Prostate gland (tissue), 2 donors: ENCODE data around the gene BAG2. TPM values are rescaled to one million over a fixed set of nuclear protein-coding genes. Genes with fewer than 3 reads are reported as not detected.
A peak's percentile ranks its signal among the peaks of the same experiment; 100 is the strongest.

ENCODE experiments used
- DNase-seq: peaks from one replicate; pipeline ENCODE4 v3.0.0-alpha.2; 2019; ENCODE audit warnings: low spot score
- H3K27ac ChIP-seq, 2 donors: fragments of 200-600 bp; sonication (generic); 2 replicates each; pipeline ENCODE4 v1.5.1; 2017 to 2019
- H3K27me3 ChIP-seq: fragments of 200-600 bp; sonication (generic); replicated peaks from 2 replicates; pipeline ENCODE4 v1.5.1; 2019; ENCODE audit not compliant: insufficient read depth
- H3K36me3 ChIP-seq, 2 donors: fragments of 200-600 bp; sonication (generic); 1 replicate in 1 of 2; 2 replicates in 1 of 2; pipeline versions ENCODE4 v1.5.1 to v1.8.1; 2017 to 2019
- H3K4me1 ChIP-seq: fragments of 200-600 bp; sonication (generic); replicated peaks from 2 replicates; pipeline ENCODE4 v1.5.1; 2019
- H3K4me3 ChIP-seq, 2 donors: fragments of 200-600 bp; sonication (generic); 2 replicates each; pipeline ENCODE4 v1.5.1; 2017 to 2019
- H3K9me3 ChIP-seq: fragments of 200-600 bp; sonication (generic); 2 replicates; pipeline ENCODE4 v1.5.1; 2017
- POLR2A ChIP-seq: fragments of 450-650 bp; IDR thresholded peaks from one replicate; pipeline ENCODE4 v1.6.1; 2016; ENCODE audit warnings: antibody characterized with exemption, mild to moderate bottlenecking
- POLR2AphosphoS5 ChIP-seq: sonication (generic); formaldehyde crosslinking; IDR thresholded peaks from one replicate; pipeline ENCODE4 v1.6.1; 2017; ENCODE audit warnings: antibody characterized with exemption
- WGBS: methylation state at CpG from one replicate; pipeline ENCODE4 v1.1.5; 2018; 5-methylcytosine and 5-hydroxymethylcytosine counted together
- intact Hi-C: fragments of 100-400 bp; cut with DNase I; formaldehyde crosslinking; loops from one replicate; pipeline ENCODE4 v1.14.2; 2022
- total RNA-seq, 2 donors: library from RNA; depleted of rRNA; stranded (reverse); fragments of >200 nt; gene quantifications; one replicate each; pipeline ENCODE4 v1.1.0, GENCODE V29; 2016
- TF ChIP-seq, protein P1 (sequence below), 4 experiments: fragments of 200-600 bp in 2 of 4; fragments of 450-650 bp in 2 of 4; sonication (generic) in 2 of 4; IDR thresholded peaks; 1 replicate in 3 of 4; 2 replicates in 1 of 4; pipeline ENCODE4 v1.5.1; 2016 to 2019; ENCODE audit warnings: antibody characterized with exemption in 4 of 4, mild to moderate bottlenecking in 2 of 4, moderate library complexity in 2 of 4

BAG2 gene
- total RNA-seq, 2 donors from 2014 or later = 5.4 to 6.8 TPM

DNA sequence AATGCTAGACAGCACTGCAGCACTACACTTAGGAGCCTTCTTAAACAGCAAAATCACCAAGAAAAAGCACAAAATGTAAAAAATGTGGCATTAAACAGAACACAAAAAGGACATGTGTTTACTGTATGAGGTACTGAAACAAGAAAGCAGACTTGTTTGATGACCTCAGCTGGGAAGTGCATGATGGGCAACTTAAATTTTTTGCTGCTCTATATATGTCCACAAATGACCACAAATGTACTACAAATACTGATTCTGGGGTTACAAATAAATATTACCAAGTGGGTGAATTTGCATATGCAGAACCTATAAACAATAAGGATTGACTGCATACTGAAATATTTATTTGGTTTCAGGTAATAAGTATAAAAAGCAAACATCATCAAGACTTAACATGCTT lies 36.9 kb downstream of the BAG2 start:
- H3K4me1 ChIP-seq = no peaks in the 10 kb centered on the region
- H3K36me3 ChIP-seq = no peaks in the 10 kb centered on the region
- no peak overlapping the region for H3K27ac ChIP-seq
- intact Hi-C loops = no loop called here
- H3K9me3 ChIP-seq = no peaks in the 10 kb centered on the region
- no peak overlapping the region for H3K4me3 ChIP-seq
- no peaks in the 10 kb centered on the region for H3K27me3 ChIP-seq
- no peak for TF ChIP-seq POLR2AphosphoS5
- no peak for TF ChIP-seq POLR2A
- TF ChIP-seq, protein P1, sequence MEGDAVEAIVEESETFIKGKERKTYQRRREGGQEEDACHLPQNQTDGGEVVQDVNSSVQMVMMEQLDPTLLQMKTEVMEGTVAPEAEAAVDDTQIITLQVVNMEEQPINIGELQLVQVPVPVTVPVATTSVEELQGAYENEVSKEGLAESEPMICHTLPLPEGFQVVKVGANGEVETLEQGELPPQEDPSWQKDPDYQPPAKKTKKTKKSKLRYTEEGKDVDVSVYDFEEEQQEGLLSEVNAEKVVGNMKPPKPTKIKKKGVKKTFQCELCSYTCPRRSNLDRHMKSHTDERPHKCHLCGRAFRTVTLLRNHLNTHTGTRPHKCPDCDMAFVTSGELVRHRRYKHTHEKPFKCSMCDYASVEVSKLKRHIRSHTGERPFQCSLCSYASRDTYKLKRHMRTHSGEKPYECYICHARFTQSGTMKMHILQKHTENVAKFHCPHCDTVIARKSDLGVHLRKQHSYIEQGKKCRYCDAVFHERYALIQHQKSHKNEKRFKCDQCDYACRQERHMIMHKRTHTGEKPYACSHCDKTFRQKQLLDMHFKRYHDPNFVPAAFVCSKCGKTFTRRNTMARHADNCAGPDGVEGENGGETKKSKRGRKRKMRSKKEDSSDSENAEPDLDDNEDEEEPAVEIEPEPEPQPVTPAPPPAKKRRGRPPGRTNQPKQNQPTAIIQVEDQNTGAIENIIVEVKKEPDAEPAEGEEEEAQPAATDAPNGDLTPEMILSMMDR (IDR thresholded peaks at IDR 0.05) = no peak
- DNase-seq = no peak

DNA sequence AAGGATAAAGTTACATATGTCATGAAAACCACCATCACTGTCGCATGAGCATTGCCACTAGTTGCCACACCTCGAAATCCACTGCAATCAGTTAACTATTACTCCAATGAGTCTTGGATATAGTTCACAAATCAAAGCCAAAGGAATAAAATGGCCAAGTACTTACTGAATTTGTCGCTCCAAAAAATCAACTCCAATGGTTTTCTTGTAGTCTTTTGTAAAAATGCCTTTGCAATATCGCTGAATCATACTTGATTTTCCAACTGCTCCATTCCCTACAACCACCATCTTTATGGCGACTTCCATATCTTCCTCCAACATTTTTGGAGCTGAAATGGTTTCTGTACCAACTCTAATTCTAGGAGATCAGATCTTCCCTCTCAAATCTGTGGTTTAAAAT lies 37.9 kb downstream of the BAG2 start:
- intact Hi-C loops = no loop called here
- 99% methylated on average over 5 of the region's 5 CpGs for WGBS
- no peaks in the 10 kb centered on the region for H3K4me1 ChIP-seq

GRCh38 chr6:57215260-57215659 lies 43.1 kb downstream of the BAG2 start:
- WGBS = 100% methylated on average over 1 of the region's 1 CpG
- no peak overlapping the region for H3K27ac ChIP-seq
- H3K9me3 ChIP-seq = no peaks in the 10 kb centered on the region
- H3K4me1 ChIP-seq = no peaks in the 10 kb centered on the region
- TF ChIP-seq, protein P1 (IDR thresholded peaks at IDR 0.05) = no peak
- no peak for TF ChIP-seq POLR2AphosphoS5
- no peak for TF ChIP-seq POLR2A
- no peak for DNase-seq
- H3K27me3 ChIP-seq = no peaks in the 10 kb centered on the region
- intact Hi-C loops = no loop called here
- no peaks in the 10 kb centered on the region for H3K36me3 ChIP-seq
- no peak overlapping the region for H3K4me3 ChIP-seq

More for the DNA sequence above, 37.9 kb downstream of the BAG2 start:
- no peak for TF ChIP-seq POLR2A
- no peak for TF ChIP-seq POLR2AphosphoS5
- TF ChIP-seq, protein P1 (IDR thresholded peaks at IDR 0.05) = no peak
- Histone ChIP-seq H3K27ac (no peak overlapping the region), H3K9me3 (no peaks in the 10 kb centered on the region), H3K4me3 (no peak overlapping the region), H3K36me3 (no peaks in the 10 kb centered on the region), H3K27me3 (no peaks in the 10 kb centered on the region)
- no peak for DNase-seq

- WGBS = 35% methylated on average over 7 of the region's 7 CpGs
- peak overlapping the region; percentile 11 to 43 for H3K27ac ChIP-seq
- TF ChIP-seq POLR2A (no peak), POLR2AphosphoS5 (no peak)
- TF ChIP-seq, protein P1 (IDR thresholded peaks at IDR 0.05) = peak in 1 of 4 experiments; percentile 51
- H3K4me1 ChIP-seq = no peaks in the 10 kb centered on the region
- intact Hi-C loops = no loop called here
- H3K27me3 ChIP-seq = no peaks in the 10 kb centered on the region
- H3K4me3 ChIP-seq = no peak overlapping the region
- no peaks in the 10 kb centered on the region for H3K36me3 ChIP-seq
- H3K9me3 ChIP-seq = no peaks in the 10 kb centered on the region
- peak; percentile 68 for DNase-seq
Observed at GRCh38 chr6:57216235-57217101, 44.3 kb downstream of the BAG2 start.

DNA sequence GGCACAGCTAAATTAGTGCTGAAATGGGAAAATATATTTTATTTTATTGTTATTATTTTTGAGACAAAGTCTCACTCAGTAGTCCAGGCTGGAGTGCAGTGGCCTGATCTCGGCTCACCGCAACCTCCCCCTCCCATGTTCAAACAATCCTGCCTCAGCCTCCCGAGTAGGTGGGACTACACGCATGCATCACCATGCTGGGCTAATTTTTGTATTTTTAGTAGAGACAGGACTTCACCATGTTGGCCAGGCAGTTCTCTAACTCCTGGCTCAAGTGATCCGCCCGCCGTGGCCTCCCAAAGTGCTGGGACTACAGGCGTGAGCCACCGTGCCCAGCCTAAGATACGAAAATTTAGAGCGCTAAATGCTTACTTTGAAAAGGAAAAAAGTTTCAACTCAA lies 45.1 kb downstream of the BAG2 start:
- TF ChIP-seq POLR2A = no peak
- TF ChIP-seq, protein P1 (IDR thresholded peaks at IDR 0.05) = no peak
- TF ChIP-seq POLR2AphosphoS5 = no peak
- intact Hi-C loops = no loop called here
- H3K4me1 ChIP-seq = no peaks in the 10 kb centered on the region
- H3K9me3 ChIP-seq = no peaks in the 10 kb centered on the region
- DNase-seq = no peak
- peak overlapping the region; percentile 11 to 43 for H3K27ac ChIP-seq
- no peaks in the 10 kb centered on the region for H3K36me3 ChIP-seq
- no peaks in the 10 kb centered on the region for H3K27me3 ChIP-seq
- no peak overlapping the region for H3K4me3 ChIP-seq
- 96% methylated on average over 11 of the region's 11 CpGs for WGBS
